Smooth muscle cell of the brain vasculature (primary cell): Measurements from ENCODE around the gene AR.

Experiments
- DNase-seq: peaks from one replicate; pipeline ENCODE4 v3.0.0-alpha.2; 2012; ENCODE audit warnings: low read depth, low spot score

AR gene

DNA sequence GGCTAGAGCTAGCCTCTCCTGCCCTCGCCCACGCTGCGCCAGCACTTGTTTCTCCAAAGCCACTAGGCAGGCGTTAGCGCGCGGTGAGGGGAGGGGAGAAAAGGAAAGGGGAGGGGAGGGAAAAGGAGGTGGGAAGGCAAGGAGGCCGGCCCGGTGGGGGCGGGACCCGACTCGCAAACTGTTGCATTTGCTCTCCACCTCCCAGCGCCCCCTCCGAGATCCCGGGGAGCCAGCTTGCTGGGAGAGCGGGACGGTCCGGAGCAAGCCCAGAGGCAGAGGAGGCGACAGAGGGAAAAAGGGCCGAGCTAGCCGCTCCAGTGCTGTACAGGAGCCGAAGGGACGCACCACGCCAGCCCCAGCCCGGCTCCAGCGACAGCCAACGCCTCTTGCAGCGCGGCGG is at the start of gene AR:
Gene AR (plus strand): TSS at position 204 of the 400 bp plus-strand sequence. CDS start 1,126 bp downstream, outside the sequence.
- no peak for DNase-seq

GRCh38 chrX:67500617-67501016 is 43.2 kb upstream of the AR start:
- DNase-seq: no peak

DNA sequence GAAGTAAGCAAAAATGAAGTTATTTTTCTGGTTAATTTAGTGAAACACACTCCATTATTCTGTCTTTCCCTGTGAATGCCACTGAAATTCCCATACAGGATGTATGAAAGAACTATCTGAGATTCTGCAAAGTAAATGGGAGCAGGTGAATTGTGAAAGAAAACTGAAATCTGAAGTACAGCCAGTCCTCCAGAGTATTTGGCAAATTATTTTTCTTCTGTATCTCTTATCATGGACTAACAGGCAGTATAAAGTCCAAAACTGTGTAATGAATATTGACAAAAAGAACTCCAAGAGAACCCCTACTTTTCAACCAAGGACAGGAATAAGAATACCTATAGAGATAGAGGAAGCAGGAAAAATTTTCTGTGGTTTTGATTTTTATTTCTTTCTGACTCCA is 40.8 kb upstream of the AR start:
- no peak for DNase-seq

DNA sequence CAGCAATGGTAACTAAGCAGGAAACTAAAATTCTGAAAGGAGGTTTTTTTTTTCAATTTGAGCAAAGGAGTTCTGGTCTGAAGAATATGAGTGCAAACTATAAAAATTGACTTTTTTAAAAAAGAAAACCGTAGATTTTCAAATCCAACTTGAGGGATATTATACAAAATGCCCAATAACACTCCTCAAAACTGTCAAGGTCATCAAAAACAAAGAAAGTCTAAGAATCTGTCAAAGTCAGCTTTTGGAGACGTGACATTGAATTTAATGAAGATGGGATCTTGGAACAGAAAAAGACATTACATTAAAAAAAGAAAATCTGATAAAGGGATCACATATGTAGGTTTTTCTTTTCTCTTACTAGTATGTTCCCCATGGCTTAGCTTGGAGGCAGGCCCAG is 40.4 kb upstream of the AR start:
- DNase-seq: no peak

DNA sequence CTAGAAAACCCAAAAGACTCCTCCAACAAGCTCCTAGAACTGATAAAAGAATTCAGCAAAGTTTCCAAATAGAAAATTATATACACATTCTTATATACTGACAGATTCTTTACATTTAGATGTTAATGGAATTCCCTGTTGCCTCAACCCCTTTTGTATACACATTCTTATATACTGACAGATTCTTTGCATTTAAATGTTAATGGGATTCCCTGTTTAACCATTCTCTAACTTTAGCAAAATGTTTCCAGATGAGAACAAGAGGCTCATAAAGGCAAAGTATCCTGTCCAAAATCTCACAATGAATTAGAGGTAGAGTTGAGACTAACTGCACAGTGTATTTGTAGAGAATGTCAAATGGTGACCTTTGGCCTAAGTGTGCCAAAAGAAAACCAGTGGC is 23.1 kb upstream of the AR start:
- DNase-seq: no peak

DNA sequence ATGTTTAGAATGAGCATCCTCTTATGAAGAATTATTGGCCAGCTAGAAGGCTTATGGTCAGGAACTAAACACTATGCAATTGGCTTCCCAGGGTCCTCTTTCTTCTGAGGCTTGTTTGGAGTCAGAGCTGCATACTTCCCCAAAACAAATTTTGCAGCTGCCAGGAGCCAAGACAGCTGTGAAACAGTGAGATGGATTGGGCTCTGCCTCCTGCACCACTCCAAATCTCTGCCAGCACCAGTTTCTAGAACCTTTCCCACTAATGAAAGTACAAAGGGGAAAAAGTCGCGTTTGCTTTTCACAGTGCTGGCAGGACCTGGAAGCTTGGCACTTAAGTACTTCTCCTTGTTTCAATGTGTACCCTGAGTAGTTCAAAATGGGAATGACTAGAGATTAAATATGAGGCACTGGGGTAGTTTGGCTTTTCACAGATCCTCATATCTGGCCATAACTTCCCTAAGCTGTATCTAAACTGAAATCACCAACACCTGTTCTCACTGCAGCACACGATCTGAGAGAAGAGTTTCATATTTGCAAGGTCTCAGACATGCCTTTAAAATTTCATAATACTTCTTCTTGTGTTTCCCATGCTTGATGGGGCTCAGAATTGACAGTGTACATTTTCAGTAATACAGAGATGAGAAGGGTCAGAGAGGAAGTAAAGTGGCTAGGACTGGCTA is 20.7 kb upstream of the AR start:
- DNase-seq: no peak

GRCh38 chrX:67523932-67524331 is 19.9 kb upstream of the AR start:
- no peak for DNase-seq

DNA sequence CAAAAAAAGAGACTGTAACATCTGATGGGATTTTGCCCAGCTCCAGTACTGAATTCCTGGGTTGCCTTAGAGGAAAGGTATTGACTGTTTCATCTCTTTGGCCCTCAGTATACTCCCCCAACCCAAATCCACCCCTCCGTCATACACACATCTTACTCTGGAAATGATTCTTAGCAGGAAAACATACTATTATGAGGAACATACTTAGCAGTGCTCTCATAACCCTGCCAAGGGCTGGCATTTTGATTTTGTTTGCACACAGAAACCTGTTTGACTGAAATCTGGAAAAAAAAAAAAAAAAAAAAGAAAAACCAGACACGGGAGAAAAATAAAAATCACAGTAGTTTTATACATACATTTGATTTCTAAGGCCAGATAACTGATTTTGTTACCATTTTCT is 19.4 kb upstream of the AR start:
- DNase-seq: no peak

GRCh38 chrX:67524950-67525691 is 18.7 kb upstream of the AR start:
- DNase-seq: no peak

DNA sequence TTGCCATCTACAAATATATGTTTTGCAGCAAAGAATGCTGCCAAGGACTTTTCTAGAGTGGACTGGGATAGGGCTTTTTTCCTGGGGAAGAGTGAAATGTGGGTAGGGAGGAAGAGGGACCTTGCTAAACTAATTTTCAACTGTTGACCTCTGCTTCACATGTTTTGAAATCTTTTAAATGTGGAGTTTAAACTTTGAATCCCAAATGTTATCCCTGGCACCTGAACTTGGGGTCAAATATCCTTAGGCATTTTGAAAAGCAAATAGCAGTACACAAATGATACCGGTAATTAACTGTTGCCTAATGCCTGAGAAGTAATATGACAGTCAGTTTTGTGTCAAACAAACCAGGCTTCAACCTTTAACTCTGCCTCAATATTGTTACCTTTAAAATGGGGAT is 7.3 kb upstream of the AR start:
- no peak for DNase-seq

DNA sequence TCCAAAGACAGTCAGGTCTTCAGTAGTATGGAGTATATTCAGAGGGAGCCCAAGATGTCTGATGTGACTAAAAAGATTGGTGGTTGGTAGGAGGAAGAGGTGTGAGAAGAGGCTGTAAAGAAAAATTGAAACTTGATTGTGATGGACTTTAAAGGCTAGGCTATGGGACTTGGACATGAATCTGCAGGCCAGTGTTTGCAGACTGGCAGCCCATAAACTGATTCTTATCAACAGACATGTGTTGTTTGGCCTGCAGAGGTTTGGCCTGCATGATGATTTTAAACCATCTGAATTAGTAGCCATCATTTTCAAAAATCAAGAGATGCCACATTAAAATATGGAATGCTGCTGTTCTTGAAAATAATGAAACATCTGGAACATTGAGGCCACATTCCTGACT is 5.4 kb upstream of the AR start:
- DNase-seq: no peak

DNA sequence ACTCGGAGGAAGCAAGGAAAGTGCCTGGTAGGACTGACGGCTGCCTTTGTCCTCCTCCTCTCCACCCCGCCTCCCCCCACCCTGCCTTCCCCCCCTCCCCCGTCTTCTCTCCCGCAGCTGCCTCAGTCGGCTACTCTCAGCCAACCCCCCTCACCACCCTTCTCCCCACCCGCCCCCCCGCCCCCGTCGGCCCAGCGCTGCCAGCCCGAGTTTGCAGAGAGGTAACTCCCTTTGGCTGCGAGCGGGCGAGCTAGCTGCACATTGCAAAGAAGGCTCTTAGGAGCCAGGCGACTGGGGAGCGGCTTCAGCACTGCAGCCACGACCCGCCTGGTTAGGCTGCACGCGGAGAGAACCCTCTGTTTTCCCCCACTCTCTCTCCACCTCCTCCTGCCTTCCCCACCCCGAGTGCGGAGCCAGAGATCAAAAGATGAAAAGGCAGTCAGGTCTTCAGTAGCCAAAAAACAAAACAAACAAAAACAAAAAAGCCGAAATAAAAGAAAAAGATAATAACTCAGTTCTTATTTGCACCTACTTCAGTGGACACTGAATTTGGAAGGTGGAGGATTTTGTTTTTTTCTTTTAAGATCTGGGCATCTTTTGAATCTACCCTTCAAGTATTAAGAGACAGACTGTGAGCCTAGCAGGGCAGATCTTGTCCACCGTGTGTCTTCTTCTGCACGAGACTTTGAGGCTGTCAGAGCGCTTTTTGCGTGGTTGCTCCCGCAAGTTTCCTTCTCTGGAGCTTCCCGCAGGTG is 637 bp downstream of the AR start:
- DNase-seq: no peak

- no peak for DNase-seq
Observed at GRCh38 chrX:67545036-67545821, 1.4 kb downstream of the AR start.

GRCh38 chrX:67545893-67546495 is 2.2 kb downstream of the AR start:
- no peak for DNase-seq

DNA sequence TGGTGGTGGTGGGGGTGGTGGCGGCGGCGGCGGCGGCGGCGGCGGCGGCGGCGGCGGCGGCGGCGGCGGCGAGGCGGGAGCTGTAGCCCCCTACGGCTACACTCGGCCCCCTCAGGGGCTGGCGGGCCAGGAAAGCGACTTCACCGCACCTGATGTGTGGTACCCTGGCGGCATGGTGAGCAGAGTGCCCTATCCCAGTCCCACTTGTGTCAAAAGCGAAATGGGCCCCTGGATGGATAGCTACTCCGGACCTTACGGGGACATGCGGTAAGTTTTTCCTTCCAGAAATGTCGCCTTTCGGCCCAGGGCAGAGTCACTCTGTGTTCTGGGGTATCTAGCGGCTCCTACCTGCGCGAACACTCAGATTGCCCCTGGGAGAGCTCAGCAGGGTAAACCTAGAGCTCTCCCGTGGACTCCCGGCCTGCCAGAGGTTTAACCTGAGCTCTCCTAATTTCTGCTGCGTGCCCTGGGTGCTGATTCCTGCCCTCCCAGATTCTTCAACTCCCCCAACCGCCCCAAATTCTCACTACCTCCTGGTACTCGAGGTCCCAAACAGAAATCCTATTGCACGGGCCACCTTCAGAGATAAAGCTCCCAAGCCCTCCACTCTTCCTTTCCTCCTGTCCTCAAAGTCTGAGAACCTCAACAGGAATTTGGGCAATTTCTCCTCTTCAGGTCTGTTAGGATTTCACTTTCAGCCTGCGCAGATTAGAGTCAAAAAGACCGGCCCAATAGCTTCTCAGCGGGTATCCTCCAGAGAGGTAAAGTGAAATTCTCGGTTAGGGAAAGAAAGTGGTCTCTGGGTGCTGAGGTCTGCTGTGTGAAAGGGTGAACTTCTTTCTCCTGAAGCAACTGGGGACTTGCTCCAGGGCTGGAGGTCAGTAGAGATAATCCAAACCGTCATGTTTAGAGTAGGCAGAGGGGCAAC is 2.9 kb downstream of the AR start:
- no peak for DNase-seq

DNA sequence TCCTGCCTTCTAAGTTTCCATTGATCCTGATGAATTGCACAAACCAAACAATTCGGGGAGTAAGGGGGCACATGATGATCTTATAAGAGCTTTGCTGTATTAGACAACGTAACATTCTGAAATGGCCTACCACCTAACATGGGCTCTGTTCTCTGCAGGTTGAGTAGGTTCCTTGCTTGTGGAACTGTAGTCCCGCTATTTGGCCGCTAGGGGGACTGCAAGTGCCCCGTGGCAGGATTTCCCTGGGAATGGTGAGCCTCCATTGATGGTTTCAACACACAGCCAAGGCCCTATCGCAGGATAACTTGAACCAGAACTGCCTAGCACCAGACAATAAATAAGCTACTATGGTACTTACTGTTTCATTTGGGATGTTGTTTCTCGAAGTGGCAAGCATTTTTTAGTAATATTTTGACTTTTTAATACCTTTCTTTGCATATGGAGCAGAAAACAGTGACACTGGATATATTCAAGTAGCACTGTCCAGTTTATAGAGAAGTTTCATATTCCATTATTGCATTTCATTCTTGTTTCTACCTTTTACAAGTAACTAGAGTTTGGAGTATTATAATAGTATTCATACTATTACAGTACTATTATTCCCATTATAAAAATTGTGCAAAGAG is 11.9 kb downstream of the AR start:
- DNase-seq: no peak

- DNase-seq: no peak
Observed at GRCh38 chrX:67558267-67558666, 14.4 kb downstream of the AR start.

GRCh38 chrX:67563469-67564448 is 19.9 kb downstream of the AR start:
- DNase-seq: no peak

DNA sequence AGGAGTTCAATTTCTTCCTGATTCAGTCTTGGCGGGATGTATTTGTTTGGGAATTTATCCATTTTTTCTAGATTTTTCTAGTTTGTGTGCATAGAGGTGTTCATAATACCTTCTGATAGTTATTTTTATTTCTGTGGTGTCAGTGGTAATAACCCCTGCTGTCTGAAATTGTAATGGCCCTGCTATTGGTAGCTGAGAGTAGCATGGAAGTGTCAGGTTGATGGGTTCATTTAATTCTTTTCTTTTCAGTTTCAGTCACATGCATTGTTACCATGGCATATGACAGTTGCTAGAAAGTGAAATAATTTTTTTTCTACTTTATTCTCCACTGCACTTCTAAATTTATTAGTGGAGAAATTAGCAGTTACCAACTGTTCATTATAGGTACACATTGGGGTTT is 20.7 kb downstream of the AR start:
- no peak for DNase-seq
